GM12801 (cell line): ENCODE data around the gene OLFM1.

Experiments
- TF ChIP-seq, protein P1 (sequence below): IDR thresholded peaks from one replicate; pipeline ENCODE4 v1.5.1; 2011; ENCODE audit warnings: control low read depth; ENCODE audit not compliant: insufficient read length; ENCODE audit errors: extremely low read depth

OLFM1 gene

DNA sequence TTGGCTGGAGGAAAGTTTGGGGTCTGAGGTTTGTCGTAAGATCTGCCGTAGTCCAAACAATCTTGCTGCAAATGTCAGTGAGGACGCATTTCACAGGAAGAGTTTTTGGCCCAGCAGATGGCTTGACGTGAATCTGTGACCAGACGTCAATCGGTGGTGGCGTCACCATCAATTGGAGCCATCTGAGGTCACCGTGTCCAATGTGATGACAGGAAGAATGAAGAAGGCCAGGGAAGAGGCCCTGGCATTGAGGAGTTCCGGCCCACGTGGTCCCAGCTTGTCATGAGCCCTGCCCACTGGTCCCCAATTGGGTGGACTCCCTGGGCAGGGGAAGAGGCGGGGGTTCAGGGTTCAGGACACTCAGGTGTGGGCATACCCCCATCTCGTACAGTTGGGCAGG, 79.9 kb downstream of the OLFM1 start:
- TF ChIP-seq, protein P1, sequence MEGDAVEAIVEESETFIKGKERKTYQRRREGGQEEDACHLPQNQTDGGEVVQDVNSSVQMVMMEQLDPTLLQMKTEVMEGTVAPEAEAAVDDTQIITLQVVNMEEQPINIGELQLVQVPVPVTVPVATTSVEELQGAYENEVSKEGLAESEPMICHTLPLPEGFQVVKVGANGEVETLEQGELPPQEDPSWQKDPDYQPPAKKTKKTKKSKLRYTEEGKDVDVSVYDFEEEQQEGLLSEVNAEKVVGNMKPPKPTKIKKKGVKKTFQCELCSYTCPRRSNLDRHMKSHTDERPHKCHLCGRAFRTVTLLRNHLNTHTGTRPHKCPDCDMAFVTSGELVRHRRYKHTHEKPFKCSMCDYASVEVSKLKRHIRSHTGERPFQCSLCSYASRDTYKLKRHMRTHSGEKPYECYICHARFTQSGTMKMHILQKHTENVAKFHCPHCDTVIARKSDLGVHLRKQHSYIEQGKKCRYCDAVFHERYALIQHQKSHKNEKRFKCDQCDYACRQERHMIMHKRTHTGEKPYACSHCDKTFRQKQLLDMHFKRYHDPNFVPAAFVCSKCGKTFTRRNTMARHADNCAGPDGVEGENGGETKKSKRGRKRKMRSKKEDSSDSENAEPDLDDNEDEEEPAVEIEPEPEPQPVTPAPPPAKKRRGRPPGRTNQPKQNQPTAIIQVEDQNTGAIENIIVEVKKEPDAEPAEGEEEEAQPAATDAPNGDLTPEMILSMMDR: no peak

DNA sequence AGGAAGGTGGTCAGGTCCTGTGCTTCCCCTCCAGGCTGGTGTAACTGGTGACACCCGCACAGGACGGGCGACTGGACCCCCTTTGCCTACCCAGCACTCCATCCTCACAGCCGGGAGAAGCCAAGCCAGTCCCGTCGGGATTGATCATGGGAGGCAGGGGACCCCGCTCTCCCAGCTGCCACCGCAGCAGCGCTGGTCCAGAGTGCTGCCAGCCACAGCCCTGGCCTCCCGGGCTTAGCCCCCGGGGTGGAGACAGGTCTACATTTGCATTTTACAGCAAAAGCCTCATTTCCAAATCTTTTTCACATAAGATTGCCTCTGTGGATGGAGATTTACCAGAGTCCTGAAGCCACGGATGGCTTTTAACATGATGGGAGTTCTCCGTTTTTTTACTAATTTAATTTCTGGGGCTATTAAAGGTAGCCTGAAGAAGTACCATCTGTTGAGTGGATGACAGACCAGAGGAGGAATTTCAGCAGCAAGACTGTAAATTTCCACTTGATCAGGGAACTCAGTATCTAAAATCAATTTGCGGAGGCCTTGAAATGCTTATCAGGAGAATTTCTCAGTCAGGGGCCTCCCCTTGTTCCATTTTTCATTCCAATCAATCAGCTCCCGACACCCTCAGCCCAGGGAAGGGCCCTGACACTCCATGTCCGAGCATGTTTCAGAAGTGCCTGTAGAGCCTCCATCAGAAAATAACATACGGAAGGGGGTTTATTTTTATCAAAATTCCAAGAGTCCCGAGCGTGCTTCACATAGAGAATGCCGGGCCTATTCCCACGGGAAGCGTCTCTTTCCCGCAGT, 80.6 kb downstream of the OLFM1 start:
- TF ChIP-seq, protein P1: no peak

DNA sequence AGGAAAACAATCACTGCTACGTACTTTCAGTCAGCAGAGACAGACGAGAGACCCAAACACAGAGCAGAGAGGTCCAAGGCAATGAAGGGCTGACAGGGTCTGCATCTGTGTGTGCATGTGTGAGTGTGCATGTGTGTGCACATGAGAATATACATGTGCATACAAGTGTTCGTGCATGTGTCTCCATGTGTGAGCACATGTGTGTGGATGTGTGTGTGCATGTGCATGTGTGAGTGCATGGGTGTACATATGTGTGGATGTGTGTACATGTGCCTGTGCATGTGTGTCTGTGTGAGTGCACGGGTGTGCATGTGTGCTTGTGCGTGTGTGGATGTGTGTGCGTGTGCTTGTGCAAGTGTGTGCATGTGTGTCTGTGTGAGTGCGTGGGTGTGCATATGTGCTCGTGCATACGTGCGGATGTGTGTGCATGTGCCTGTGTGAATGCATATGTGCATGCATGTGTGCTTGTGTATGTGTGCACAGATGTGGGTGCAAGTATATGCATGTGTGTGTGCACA, 82.3 kb downstream of the OLFM1 start:
- TF ChIP-seq, protein P1: no peak

DNA sequence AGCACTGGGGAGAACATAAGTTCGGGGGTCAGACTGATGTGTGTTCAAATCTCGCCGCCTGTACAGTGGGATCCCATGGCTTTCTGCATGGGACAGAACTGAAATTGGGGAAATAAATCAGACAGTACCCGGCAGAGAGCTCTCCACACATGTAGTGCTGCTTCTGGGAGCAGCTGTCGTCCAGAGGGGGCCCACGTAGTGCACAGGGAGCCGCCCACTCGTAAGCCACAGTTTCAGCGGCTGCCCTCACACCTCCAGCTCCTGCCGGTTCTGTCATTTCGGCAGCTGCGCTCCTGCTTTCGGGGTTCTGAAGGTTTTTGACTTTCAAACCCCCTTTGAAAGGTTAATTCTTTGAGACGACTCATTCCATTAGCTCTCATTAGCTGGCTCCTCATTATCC, 83.1 kb downstream of the OLFM1 start:
- TF ChIP-seq, protein P1: no peak
